Stimulated activated naive CD4-positive, alpha-beta T cell (primary cell): ENCODE results near the gene MINDY4.

Experiments
- DNase-seq, 6 experiments: peaks; one replicate each; lab custom pipeline; 2025; lab: John Stamatoyannopoulos, UW

MINDY4 gene

DNA sequence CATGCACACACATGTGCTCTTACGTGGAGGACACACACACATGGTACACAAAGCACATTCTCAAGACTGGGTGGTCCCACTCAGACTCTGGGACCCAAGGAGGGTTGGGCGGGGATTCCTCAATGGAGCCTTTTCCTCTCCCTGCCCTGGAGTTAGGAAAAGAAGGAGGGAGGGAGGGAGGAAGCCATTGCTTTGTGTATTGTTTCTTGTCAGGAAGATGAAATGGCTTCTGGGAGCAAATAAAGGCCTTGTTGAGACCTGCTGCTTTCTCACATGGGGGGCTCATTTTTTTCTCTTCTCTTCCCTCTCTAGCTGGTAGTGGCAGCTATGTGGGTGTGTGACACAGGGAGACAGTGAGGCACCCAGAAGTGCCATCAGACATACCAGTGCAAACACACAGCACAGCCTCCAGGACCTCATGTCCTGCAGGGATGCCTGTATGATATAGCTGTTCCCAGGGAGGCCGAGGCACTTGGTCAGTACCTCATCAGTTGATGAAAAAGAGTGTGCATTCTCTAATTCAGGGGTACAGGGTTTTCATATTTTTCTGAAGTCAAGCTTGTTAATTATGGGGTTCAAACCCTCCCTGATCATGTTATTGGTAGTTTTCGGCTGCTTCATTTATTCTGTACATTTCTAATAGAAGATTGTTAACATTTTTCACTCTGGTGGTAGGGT is 146.1 kb downstream of the MINDY4 start:
- DNase-seq = no peak

DNA sequence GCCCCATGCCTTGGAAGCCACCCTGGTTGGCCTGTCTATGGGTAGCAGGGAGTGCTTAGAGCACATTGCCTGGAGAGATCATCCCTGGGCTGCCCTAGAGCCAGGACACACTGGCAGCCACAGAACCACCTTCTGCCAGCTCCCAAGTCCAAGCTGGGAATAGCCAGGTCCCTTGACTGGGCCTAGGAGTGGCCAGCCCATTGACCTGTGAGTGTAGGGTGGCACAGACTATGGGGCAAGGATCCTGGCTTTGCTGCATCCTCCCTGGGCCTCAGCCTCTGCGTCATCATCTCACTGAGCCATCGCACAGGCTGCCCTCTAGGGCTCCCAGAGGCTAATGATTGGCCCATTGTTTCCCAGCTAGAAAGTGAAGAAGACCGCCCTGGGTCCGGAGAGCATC is 147.5 kb downstream of the MINDY4 start:
- DNase-seq = no peak

DNA sequence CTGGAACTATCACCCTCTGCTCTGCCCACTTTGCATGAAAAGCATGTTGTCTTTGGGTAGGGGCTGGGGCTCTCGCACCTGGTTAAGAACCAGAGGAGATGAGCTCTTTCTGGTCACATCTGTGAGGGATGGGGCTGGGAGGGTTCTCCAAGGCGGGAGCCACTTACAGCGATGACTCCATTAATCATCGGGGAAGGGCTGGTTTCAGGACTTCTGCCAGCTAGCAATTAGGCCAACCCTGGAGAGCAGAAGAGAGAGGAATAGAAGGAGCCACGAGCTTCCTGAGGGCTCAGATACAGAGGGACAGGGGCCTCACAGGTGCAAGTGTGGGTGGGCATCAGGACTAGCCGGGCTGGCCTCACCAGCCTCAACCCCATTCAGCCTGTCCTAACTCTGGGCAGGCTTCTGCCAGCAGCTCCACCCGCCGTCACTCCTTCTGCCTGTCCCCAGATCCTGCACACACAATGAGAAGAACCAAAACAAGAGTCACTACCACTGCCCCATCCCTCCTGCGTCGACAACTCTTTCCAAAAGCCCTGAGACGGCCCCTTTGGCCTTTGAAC is 148.9 kb downstream of the MINDY4 start:
- DNase-seq = no peak

DNA sequence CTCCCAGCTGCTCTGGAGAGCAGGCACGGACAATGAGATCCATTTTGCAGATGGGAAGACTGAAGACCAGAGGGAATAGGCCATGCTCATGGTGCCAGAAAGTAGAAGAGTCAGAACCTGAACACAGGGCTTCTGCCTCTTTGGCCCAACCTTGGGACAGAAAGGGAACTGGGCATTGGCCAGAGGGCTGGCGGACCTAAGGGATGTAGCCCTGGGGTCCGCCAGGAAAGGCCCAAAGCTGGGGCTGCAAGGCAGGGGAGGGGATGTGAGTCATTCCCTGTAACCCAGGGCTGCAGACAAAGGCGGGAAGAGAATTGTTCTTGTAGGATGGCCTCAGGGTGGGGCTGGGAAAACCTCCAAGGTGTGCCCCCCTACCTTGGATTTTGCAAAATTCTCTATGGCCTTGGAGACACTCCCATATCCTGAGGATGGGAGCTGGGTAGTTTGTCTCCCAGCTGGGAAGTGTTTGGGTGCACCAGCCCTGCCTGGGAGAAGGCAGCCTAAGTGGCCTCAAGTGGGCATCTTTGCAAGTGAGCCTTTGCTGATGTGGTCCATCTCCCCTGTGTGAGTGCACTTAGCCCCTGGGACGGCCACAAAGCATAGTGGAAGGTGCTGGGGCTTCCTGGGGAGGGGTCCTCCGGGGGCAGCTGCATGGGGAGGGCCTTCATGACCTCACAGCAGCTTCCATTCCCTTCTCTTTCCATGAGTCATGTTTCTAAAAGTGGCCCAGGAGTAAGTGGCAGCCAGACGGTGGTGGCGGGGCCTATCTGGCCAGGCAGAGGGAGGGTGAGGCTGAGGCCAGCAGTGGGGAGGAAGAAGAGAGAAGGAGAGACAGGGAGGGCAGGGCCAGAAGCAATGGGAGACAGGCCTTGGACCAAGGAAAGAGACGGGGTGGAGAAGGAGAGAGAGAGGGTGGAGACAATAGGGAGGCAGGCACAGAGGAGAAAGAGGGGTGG is 149.6 kb downstream of the MINDY4 start:
- no peak for DNase-seq

DNA sequence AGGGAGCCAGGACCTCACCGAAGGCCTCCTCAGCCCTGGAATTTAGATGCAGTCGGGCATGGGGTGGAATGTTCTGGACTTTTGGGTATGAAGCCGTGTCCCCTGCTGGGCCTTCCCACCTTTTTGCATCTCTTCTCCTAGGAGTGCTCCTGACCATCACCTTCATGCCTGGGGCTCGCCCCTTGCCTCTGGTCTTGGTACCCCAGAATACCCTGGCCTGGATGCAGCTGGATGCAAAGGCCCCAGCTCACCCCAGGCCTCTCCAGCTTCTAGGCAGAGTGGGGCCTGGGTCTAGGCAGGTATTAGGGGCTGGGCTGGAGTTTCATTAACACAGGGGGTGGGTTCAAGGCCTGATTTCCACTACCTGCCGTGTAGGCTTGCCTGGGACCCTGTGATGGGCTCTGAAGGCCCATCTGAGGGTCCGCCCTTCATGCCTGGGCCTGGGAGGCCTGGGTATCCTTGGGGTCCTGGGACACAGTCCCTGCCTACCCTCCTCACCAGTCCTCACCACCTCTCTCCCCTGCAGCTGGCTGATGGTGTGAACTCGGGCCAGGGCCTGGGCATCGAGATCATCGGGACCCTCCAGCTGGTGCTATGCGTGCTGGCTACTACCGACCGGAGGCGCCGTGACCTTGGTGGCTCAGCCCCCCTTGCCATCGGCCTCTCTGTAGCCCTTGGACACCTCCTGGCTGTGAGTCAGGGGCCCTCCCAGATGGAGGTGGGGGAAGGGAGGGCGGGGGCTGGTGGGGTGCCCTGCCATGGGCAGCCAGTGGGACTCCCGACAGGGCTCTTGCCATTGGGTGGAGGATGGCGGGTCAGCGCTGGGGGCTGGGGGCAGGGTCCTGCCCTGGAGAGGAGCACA is 150.6 kb downstream of the MINDY4 start:
- DNase-seq = no peak

DNA sequence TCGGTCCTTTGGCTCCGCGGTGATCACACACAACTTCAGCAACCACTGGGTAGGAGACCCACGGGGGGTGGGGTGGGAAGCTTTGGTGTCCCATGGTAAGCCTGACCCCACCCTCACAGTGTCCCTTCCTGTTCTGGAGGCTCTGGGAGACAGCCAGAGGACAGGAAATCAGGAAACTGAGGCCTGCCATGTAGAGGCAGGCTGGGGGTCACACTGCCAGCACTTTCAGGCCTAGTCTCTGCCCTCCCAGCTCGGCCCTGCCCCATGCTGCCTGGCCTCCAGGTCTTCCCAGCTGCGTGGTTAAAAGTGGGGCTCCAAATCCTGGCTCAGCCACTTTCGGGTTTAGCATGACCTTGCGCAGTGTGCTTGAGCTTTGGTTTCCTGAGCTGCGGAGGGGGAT is 151.4 kb downstream of the MINDY4 start:
- DNase-seq = no peak

DNA sequence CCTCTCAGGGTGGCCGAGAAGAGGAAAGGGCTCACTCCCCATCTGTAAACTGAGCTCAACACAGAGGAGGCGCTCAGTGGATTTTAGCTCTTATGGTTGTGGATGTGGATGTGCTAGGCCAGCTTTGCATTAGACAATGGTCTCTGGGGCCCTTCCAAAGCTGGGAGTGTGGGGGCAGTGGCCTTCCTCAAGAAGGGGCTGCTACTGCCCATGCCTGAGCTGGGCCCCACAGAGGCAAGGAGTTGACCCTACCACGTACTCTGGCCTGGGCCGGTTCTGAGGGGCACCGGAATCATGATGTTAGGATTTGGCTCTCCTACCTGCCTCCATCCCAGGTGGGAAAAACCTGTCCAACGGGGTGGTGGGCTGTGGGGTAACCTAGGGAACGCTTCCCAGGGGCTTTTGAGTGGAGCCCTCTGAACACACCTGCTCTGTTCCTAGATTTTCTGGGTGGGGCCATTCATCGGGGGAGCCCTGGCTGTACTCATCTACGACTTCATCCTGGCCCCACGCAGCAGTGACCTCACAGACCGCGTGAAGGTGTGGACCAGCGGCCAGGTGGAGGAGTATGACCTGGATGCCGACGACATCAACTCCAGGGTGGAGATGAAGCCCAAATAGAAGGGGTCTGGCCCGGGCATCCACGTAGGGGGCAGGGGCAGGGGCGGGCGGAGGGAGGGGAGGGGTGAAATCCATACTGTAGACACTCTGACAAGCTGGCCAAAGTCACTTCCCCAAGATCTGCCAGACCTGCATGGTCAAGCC is 152.0 kb downstream of the MINDY4 start:
- DNase-seq = no peak

DNA sequence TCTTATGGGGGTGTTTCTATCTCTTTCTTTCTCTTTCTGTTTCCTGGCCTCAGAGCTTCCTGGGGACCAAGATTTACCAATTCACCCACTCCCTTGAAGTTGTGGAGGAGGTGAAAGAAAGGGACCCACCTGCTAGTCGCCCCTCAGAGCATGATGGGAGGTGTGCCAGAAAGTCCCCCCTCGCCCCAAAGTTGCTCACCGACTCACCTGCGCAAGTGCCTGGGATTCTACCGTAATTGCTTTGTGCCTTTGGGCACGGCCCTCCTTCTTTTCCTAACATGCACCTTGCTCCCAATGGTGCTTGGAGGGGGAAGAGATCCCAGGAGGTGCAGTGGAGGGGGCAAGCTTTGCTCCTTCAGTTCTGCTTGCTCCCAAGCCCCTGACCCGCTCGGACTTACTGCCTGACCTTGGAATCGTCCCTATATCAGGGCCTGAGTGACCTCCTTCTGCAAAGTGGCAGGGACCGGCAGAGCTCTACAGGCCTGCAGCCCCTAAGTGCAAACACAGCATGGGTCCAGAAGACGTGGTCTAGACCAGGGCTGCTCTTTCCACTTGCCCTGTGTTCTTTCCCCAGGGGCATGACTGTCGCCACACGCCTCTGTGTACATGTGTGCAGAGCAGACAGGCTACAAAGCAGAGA is 152.7 kb downstream of the MINDY4 start:
- no peak for DNase-seq

DNA sequence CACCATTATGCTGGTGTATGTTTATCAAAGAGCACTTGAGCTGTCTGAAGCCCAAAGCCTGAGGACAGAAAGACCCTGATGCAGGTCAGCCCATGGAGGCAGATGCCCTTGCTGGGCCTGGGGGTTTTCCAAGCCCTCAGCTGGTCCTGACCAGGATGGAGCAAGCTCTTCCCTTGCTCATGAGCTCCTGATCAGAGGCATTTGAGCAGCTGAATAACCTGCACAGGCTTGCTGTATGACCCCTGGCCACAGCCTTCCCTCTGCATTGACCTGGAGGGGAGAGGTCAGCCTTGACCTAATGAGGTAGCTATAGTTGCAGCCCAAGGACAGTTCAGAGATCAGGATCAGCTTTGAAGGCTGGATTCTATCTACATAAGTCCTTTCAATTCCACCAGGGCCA is 153.4 kb downstream of the MINDY4 start:
- no peak for DNase-seq

DNA sequence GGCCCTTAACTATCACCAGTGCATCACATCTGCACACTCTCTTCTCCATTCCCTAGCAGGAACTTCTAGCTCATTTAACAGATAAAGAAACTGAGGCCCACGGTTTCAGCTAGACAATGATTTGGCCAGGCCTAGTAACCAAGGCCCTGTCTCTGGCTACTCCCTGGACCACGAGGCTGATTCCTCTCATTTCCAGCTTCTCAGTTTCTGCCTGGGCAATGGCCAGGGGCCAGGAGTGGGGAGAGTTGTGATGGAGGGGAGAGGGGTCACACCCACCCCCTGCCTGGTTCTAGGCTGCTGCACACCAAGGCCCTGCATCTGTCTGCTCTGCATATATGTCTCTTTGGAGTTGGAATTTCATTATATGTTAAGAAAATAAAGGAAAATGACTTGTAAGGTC is 153.9 kb downstream of the MINDY4 start:
- no peak for DNase-seq

DNA sequence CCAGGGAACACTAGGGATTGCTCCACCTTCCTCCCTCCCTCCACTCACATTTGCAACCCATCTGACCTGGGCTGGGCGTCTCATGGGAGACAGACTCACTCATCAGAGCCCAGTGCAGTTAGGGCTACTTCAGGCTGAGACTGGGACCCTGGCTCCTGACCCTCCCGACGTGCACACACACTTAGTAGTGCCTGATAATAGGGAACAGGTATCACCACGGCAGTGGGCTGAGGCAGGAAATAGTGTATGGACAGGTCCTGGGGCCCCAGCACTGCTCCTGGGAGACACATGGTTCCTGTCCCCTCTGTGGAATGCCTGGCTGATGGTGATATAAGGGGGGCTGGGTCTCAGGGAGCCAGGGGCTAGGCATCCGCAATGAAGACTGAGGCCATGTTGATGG is 154.7 kb downstream of the MINDY4 start:
- DNase-seq = no peak

DNA sequence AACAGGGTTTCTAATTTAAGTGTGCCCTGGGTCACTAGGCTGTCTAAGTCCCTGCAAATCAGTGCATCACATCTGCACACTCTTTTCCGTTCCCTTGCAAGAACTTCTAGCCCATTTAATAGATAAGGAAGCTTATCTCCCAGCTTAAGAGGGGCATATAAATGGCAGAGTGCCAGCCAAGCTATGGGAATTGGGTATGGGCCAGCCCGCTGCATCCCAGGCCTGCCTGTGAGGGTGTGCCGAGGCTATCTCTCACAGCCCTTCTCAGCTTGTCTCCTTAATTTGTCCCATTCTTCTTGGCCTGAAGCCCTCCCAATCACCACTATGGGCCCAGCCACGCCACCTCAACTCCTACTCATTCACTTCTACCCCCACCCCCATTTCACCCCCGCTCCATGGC is 155.1 kb downstream of the MINDY4 start:
- no peak for DNase-seq

DNA sequence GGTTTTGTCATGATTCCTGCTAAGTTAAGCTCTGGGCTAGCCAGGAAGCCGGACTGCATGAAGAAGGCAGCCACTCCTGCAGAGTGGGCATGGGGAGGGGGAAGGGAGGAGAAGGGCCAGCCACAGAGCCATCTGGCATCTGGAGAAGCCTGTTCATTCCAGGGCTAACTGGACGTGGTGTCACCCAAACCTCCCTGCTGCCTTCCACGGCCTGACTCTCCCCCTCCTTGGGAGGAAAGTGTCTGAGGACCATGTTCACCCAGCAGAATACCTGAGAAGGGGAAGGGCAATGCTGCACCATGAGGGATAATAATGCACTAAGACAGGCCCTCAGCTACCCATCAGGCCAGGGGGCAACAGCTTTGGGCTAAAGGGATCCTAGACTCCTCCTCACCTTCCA is 155.8 kb downstream of the MINDY4 start:
- DNase-seq = no peak

DNA sequence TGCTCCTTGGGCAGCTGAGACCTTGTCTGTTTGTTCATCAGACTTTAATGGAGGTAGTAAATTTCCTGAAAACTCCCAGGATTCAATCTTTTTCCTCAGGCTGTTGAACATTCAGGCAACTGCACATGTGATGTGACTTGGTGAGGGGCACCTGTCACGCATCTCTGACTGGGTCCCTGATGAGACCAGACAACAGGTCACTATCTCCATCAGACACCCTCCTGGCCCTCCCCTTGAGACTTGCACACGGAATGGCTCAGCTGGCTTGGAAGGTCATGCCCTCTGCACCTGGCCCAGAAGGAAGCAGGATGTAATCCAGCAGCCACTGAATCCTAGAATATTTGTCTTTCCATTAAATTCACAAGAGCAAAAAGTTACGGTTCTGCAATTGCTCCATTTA is 156.3 kb downstream of the MINDY4 start:
- no peak for DNase-seq

DNA sequence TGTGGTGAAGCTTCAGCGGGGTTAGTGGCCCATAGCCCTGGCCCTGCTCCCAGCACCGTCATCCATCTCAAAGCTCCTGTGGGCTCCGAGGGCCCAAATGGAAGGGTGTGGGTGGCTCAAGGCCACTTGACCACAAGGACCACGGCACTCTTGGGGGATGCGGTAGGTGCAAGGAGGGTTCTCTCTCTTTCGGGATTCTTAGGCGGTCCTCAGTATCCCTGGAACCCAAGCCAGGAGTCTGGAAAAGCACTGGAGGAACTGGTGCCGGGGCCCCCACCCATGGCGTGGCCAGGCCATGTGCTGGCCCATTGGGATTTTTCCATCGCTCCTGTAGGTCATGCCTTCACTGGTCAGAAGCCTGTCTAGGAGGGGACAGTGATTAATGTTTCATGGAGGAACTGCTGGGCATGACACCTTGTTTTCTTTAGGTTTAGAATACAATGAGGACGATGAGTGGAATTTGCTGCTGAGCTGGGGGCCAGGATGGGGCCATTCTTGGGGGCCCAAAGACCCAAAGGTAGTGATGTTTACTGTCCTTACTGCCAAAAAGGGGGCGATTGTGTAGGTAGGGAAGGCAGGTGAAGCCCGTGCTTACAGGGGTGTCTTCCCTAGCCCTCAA is 157.1 kb downstream of the MINDY4 start:
- no peak for DNase-seq

DNA sequence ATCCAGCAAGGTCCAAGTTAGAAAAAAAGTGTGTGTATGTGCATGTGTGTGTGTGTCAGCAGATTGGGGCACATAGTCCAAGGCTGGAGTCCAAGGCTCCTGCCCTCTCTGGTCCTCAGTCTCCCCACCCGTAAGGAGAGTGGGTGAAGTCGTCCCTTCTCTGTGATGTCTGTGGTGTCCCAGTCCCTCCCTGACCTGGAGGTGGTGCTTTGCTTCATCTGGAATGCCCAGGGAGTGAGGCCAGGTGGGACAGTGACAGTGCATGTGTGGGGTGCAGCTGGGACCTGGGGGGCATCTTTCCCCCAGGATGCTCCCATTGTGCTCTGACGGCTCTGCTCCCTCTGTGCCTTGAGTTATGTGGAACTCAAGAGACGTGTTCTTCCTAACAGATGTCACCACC is 158.5 kb downstream of the MINDY4 start:
- no peak for DNase-seq

DNA sequence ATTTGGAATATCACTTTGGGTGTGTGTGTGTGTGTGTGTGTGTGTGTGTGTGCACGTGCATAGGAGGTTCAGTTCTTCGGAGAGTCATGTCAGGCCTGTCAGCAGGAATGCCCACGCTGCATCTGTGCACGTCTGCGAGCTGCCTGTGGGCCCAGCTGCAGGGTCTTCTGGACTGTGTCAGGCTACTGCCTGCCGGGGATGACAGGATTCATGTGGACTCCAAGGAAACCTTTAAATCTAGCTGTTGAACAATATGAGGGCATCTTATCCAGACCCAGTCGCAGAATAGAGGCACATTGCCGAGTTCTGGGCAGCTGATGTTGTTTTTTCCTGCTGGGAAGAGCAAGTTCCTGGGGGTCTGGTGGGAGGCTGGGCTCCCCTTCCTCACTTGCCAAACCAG is 159.4 kb downstream of the MINDY4 start:
- no peak for DNase-seq

DNA sequence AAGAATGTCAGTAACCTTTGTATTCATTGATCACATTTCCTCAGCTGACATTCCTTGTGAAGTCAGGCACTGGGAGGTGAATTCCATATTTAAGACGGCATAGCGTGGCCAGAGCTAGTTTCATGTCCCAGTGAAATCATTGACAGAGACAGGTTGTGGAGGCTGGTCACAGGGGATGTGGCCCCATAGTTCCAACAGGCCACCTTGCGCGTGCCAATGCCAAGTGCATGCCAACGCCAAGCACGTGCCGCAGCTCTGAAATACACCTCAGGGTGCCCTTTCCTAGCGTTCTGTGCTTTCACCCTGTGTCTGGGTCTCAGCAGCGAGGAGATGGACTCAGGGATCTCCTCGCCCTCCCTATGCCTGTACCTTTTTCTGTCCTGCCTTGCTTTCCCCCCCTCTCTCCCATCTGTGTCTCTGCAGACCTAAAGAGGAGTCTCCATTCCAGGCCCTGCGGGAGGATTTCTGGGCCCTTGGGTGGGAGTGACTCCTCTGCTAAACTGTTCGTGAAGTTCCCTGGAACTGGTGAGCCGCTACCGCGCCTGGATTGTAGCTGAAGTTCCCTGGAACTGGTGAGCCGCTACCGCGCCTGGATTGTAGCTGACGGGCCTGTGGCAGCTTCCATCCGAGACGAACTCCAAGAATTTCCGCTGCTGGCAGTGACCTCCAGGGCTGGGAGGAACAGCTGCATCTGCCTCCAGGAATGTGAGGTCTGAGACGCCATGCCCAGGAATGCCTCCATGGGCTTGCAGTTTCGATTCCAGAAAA is 160.1 kb downstream of the MINDY4 start:
- no peak for DNase-seq

DNA sequence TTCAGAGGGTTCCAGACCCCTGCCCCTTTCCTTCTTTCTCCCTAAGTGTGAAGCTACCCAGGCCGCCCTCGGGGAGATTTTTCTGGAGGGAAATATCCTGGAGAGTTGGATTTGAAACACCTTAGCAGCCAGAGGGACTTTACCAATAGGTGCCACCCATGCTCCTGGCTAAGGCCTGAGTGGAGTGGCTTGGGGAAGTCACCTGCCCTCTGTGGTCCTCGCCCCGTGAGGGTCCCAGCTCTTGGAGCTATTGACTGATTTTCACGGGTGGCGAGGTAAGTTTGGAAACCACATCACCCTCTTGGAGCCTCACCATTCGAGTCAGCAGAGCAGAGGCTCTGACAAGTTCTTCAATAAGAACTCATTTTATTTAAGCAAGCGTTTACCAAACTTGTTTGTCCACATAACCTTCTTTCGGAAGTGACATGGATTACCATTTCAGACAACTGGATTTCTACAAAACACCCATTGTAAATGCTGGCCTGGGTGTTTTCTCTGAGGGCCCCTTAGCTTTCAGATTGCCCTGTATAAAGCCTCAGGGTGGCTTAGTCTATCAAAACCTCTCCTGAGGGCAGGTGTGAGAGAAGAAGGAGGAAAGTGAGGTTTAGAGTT is 160.8 kb downstream of the MINDY4 start:
- DNase-seq = no peak
